ENCODE data around the gene LSM2. TPM values are rescaled to one million over a fixed set of nuclear protein-coding genes. Genes with fewer than 3 reads are reported as not detected.

The LSM2 gene
- total RNA-seq, 1 experiment from 2014 or later: 56.3 TPM

DNA sequence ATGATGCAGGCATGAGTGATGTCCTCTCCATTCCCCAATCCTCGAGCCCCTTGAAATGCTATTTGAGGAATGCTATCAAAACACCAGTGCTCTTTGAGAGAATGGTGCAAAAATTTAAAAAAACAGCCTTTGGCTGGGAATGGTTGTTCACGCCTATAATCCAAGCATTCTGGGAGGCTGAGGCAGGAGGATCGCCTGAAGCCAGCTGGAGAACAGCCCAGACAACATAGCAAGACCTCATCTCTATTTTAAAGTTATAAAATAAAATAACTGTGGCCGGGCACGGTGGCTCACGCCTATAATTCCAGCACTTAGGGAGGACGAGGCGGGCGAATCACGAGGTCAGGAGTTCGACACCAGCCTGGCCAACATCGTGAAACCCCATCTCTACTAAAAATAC, 7.0 kb downstream of the LSM2 start:
- H3K4me1 Mint-ChIP-seq (ENCODE audit: low read depth, unreplicated experiment): no peaks in the 10 kb centered on the region
- POLR2A ChIA-PET: no interaction called here
- H3K27ac Mint-ChIP-seq (ENCODE audit: unreplicated experiment): no peak overlapping the region

DNA sequence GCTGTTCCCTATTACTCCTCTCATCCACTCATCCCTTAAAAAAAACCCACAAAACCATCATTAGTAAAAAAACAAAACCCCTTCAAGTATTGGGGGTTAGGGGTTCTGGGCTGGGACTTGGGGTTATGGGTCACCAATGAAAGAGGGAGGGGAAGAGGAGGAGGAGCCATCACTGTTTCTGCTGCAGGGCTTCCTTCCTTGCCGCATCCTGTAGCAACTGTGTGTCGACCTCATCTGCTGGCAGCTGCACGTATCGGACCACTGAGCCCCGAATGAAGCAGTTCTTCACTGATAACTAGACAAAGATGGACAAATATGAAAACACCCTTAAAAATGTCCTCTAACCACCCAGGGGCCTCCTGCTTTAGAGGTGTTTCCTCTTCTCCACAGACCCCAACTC, 9.2 kb downstream of the LSM2 start:
- H3K27me3 ChIP-seq (replicated peaks; ENCODE audit: control insufficient read depth, insufficient read depth, low read length): no peaks in the 10 kb centered on the region
- CTCF ChIA-PET: no interaction called here
- Mint-ChIP-seq H3K27ac (ENCODE audit: unreplicated experiment) (no peak overlapping the region), H3K4me3 (ENCODE audit: unreplicated experiment) (no peak overlapping the region), H3K9me3 (ENCODE audit: unreplicated experiment) (no peaks in the 10 kb centered on the region), H3K27me3 (ENCODE audit: insufficient read depth, unreplicated experiment) (no peaks in the 10 kb centered on the region), H3K36me3 (ENCODE audit: insufficient read depth, unreplicated experiment) (peaks cover 22% of the 10 kb centered on the region), H3K4me1 (ENCODE audit: low read depth, unreplicated experiment) (peaks cover 6% of the 10 kb centered on the region)
- no TSS peak for BruUV-seq (replicated peaks)
- POLR2A ChIA-PET: no interaction called here
- H3K4me1 ChIP-seq: 0 out of 2 replicates have a peak, but pooled peaks cover 3% of the 10 kb centered on the region
- no peak overlapping the region for H3K4me3 ChIP-seq (ENCODE audit: low read depth, low read length)
- H3K9me3 ChIP-seq: no peaks in the 10 kb centered on the region
- DNase-seq: no peak
- H3K36me3 ChIP-seq (ENCODE audit: control insufficient read depth, insufficient read depth, low read length): no peaks in the 10 kb centered on the region
- intact Hi-C loops (cut with micrococcal nuclease; ENCODE audit: unreplicated experiment): no loop called here
- TF ChIP-seq, protein P1, sequence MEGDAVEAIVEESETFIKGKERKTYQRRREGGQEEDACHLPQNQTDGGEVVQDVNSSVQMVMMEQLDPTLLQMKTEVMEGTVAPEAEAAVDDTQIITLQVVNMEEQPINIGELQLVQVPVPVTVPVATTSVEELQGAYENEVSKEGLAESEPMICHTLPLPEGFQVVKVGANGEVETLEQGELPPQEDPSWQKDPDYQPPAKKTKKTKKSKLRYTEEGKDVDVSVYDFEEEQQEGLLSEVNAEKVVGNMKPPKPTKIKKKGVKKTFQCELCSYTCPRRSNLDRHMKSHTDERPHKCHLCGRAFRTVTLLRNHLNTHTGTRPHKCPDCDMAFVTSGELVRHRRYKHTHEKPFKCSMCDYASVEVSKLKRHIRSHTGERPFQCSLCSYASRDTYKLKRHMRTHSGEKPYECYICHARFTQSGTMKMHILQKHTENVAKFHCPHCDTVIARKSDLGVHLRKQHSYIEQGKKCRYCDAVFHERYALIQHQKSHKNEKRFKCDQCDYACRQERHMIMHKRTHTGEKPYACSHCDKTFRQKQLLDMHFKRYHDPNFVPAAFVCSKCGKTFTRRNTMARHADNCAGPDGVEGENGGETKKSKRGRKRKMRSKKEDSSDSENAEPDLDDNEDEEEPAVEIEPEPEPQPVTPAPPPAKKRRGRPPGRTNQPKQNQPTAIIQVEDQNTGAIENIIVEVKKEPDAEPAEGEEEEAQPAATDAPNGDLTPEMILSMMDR (IDR thresholded peaks at IDR 0.05; ENCODE audit: insufficient read depth in 1 of 2, low read depth in 1 of 2, low read length in 1 of 2, severe bottlenecking in 1 of 2, unreplicated experiment in 1 of 2): no peak

More for the DNA sequence above, 7.0 kb downstream of the LSM2 start:
- Histone ChIP-seq H3K4me3 (ENCODE audit: low read depth, low read length) (no peak overlapping the region), H3K27me3 (replicated peaks; ENCODE audit: control insufficient read depth, insufficient read depth, low read length) (no peaks in the 10 kb centered on the region), H3K4me1 (0 out of 2 replicates have a peak, but pooled peaks cover 3% of the 10 kb centered on the region), H3K9me3 (no peaks in the 10 kb centered on the region), H3K36me3 (ENCODE audit: control insufficient read depth, insufficient read depth, low read length) (no peaks in the 10 kb centered on the region)
- Mint-ChIP-seq H3K27me3 (ENCODE audit: insufficient read depth, unreplicated experiment) (no peaks in the 10 kb centered on the region), H3K9me3 (ENCODE audit: unreplicated experiment) (no peaks in the 10 kb centered on the region), H3K36me3 (ENCODE audit: insufficient read depth, unreplicated experiment) (peaks cover 24% of the 10 kb centered on the region), H3K4me3 (ENCODE audit: unreplicated experiment) (no peak overlapping the region)
- intact Hi-C loops (cut with micrococcal nuclease; ENCODE audit: unreplicated experiment): no loop called here
- DNase-seq: no peak
- TF ChIP-seq, protein P1 (IDR thresholded peaks at IDR 0.05; ENCODE audit: insufficient read depth in 1 of 2, low read depth in 1 of 2, low read length in 1 of 2, severe bottlenecking in 1 of 2, unreplicated experiment in 1 of 2): no peak
- no TSS peak for BruUV-seq (replicated peaks)
- CTCF ChIA-PET: no interaction called here

DNA sequence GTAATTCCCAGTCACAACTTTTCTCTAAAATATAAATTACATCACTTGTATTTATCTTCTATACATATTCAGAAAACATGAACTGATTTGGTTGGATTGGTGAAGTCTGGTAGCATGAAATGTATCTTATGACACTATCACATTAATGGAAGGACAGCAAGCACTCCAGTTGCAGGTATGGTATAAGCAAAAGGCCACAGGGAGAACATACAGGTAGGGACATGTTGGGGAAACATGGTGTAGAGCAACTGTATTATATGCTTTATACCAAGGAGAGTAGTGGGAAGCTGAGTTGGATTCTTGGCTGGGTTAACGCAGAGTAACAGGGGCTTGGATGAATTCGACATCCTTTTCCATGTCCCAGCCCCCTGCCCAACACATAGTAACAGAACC, 9.8 kb downstream of the LSM2 start:
- H3K27ac Mint-ChIP-seq (ENCODE audit: unreplicated experiment): no peak overlapping the region
- TF ChIP-seq, protein P1 (IDR thresholded peaks at IDR 0.05; ENCODE audit: insufficient read depth in 1 of 2, low read depth in 1 of 2, low read length in 1 of 2, severe bottlenecking in 1 of 2, unreplicated experiment in 1 of 2): no peak
- Histone ChIP-seq H3K4me3 (ENCODE audit: low read depth, low read length) (no peak overlapping the region), H3K27me3 (replicated peaks; ENCODE audit: control insufficient read depth, insufficient read depth, low read length) (no peaks in the 10 kb centered on the region), H3K36me3 (ENCODE audit: control insufficient read depth, insufficient read depth, low read length) (no peaks in the 10 kb centered on the region), H3K4me1 (0 out of 2 replicates have a peak, but pooled peaks cover 3% of the 10 kb centered on the region), H3K9me3 (no peaks in the 10 kb centered on the region)
- no peaks in the 10 kb centered on the region for H3K9me3 Mint-ChIP-seq (ENCODE audit: unreplicated experiment)
- intact Hi-C loops (cut with micrococcal nuclease; ENCODE audit: unreplicated experiment): loop anchor here (1.0 kb wide), 2 partner anchors 30 to 68 kb away; partner anchors contain the start of genes DDAH2 and HSPA1B
- peaks cover 6% of the 10 kb centered on the region for H3K4me1 Mint-ChIP-seq (ENCODE audit: low read depth, unreplicated experiment)
- BruUV-seq (replicated peaks): no TSS peak
- DNase-seq: no peak
- ChIA-PET POLR2A (no interaction called here), CTCF (interaction anchor here (2.9 kb wide), 1 partner anchor 10 kb away, joined by 21 read pairs; the partner anchor contains the start of gene LSM2)
- H3K4me3 Mint-ChIP-seq (ENCODE audit: unreplicated experiment): no peak overlapping the region
- H3K27me3 Mint-ChIP-seq (ENCODE audit: insufficient read depth, unreplicated experiment): no peaks in the 10 kb centered on the region
- peaks cover 22% of the 10 kb centered on the region for H3K36me3 Mint-ChIP-seq (ENCODE audit: insufficient read depth, unreplicated experiment)

All from Caco-2 (cell line).